GM21515 (cell line): ENCODE measurements around the gene TKT.
A peak's percentile ranks its signal among the peaks of the same experiment; 100 is the strongest.
"Not testable (repeated sequence)": the region's sequence is repeated elsewhere in the genome, so short reads cannot be mapped to it uniquely, and the experiment has no call there.

Source experiments
- ATAC-seq: cut with Tn5 transposase; IDR thresholded peaks from one replicate; pipeline ENCODE4 v1.9.1; 2021; ENCODE audit not compliant: unreplicated experiment

Gene TKT, protein sequence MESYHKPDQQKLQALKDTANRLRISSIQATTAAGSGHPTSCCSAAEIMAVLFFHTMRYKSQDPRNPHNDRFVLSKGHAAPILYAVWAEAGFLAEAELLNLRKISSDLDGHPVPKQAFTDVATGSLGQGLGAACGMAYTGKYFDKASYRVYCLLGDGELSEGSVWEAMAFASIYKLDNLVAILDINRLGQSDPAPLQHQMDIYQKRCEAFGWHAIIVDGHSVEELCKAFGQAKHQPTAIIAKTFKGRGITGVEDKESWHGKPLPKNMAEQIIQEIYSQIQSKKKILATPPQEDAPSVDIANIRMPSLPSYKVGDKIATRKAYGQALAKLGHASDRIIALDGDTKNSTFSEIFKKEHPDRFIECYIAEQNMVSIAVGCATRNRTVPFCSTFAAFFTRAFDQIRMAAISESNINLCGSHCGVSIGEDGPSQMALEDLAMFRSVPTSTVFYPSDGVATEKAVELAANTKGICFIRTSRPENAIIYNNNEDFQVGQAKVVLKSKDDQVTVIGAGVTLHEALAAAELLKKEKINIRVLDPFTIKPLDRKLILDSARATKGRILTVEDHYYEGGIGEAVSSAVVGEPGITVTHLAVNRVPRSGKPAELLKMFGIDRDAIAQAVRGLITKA

DNA sequence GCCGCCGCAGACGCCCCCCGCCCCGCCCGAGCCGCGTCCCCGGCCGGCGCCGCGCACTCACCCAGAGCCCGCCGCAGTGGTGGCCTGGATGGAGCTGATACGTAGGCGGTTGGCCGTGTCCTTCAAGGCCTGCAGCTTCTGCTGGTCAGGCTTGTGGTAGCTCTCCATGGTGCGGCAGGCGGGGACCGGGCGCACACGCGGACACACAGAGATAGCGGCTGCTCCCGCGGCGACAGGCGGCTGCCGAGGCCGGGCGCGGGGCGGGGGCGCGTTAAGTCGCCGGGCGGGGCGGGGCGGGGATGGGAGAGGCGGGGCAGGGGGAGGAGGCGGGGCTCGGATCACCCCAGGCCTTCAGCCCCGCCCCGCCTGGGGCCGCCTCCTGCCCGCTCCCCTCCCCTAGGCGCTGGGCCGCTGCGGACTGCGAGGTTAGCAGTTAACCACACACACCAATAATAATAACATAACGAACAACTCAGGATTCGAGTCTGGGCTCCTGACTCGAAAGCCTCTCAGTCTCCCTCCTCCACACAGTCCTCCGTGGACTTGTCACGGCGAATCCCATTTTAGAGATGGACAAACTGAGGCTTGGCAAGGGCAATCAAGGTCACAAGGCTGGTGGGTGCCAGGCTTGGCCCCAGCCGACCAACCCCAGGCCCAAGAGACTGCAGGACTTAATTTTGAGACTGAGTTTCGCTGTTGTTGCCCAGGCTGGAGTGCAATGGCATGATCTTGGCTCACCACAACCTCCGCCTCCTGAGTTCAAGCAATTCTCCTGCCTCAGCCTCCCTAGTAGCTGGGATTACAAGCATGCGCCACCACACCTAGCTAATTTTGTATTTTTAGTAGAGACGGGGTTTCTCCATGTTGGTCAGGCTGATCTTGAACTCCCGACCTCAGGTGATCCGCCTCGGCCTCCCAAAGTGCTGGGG is at the start of gene TKT:
Gene TKT (minus strand): TSS at position 248 of the 929 bp plus-strand sequence. CDS start 80 bp downstream, at position 168.
- peak; percentile 41 for ATAC-seq

DNA sequence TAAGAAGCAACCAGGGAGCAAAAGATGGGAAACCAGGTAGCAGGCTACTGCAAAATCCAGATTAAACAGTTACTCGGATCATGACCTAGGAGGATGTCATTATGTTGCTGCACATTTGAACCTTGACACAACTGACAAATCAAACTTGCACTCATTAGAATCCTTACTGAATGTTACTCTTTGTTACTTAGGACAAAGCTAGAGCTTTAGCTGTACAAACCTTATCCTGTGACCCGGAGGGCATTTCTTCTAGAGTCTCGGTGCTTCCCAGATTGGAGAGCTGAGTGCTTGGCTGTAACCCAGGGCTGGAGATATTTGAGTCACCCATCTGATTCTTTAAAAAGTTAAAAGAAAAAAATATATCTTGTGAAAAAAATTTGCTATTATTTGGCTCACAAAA is 48.1 kb upstream of the TKT start:
- no peak for ATAC-seq

DNA sequence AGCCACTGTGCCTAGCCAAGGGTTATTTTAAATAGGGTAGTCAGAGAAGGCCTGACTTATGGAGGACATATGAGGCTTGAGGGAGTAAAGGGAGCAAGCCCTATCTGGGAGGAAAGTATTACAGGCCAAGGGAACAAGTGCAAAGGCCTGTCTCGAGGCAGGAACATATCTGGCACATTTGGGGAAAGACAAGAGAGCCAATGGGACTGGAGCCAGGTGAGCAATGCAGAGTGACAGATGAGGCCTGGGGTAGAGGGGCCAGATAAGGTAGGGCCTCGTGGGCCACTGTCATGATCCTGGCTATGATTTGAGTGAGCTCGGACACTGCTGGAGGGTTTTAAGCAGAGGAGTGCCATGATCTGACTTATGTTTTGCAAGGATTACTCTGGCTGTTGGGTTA is 47.7 kb upstream of the TKT start:
- ATAC-seq = no peak

DNA sequence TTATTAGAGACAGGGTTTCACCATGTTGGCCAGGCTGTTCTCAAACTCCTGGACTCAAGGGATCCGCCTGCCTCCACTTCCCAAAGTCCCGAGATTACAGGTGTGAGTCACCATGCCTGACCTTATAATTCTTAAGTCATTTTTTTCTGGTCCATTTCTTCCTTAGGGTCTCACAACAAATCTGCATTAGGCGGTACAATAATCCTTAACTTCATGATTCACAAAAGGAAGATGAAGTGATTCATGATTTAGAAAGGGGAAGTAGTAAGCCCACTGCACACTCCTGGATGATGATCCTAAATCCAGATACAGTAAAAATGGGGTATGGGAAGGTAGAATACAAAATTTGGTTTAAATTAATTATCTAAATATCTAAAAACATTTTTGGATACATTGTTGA is 45.0 kb upstream of the TKT start:
- no peak for ATAC-seq

DNA sequence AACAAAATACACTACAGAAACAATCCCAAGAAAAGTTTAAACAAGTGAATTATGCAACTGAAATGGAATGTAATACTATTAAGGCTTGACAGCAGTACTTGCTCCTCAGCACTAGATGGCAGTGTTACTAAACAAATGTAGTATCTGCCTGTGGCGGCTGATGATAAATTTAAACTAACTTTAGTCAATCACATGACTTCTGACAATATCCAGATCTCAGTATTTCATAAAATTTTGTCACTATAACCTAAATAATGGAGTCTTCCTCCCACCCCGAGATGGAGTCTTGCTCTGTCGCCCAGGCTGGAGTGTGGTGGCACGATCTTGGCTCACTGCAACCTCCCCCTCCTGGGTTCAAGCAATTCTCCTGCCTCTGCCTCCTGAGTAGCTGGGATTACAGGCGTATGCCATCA is 43.8 kb upstream of the TKT start:
- ATAC-seq = not testable (repeated sequence)

DNA sequence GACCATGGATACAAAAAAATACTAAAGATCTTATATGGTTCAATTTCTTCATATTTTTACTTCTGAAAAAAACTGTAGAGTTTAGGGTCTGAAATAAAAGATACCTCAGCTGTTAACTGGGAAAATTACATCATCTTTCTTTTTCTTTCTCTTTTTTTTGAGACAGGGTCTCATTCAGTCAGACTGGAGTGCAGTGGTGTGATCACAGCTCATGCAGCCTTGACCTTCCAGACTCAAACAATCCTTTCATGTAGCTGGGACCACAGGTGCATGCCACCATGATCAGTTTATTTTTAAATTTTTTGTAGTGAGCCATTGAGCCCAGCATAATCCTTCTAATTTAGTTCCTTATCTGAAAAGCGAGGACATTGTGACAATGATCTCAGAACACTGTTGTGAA is 39.6 kb upstream of the TKT start:
- ATAC-seq = no peak

DNA sequence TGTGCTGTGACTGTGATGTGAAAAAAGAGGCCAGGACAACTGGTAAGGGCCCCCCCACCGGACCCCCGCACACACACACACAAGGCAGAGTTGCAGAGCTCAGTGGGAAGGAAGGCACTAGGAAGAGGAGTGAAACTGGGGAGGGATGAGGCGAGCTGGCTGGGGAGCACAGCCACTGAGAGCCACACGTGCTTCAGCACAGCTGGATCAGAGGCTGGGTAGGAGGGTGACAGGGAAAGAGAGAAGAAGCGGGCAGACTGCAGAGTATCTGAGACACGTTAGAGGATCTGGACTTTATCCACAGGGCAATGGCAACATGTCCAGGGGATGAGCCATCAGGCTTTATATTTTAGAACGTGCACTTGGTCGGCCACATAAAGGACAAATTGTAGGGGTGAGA is 38.0 kb upstream of the TKT start:
- no peak for ATAC-seq

DNA sequence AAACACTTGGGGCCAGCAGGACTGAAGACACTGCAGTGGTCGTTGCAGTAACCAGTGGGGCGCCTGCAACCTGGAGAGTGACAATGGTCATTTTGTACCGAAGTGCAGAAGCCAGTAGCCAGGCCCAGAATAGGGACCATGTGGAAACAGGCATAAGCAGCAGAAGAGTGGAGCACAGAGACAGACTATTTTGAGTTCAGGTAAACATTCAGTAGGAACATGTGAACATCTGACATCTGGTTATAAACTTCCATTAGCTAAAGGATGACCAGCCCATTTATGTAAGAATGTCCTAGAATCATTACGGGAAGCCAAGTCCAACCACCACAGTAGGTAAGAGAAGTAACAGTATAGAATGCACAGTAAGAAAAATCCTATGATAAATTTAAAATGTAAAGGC is 32.4 kb upstream of the TKT start:
- ATAC-seq = no peak

DNA sequence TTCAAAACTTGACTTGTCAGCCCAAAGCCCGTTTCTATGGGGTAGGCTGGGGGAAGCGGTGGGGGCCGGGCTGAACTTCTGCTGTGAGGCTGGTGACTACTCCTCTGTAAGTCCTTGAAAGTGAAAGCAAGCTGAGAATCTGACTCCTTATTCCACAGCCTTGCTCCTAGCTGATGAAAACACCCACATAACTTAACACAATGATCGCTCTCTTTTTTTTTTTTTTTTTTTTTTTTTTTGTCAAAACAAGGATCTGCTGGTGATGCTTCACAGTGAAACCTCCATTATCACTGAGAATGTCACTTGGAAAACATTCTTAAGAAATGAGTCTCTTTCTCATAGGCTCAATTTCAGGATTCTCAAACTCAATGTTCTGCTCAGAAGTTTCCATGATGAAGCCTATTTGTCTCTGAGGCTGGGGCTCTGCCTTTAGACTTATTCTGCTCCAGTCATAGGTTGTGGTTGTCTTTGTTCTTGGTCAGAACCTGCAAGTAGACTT is 31.4 kb upstream of the TKT start:
- no peak for ATAC-seq

DNA sequence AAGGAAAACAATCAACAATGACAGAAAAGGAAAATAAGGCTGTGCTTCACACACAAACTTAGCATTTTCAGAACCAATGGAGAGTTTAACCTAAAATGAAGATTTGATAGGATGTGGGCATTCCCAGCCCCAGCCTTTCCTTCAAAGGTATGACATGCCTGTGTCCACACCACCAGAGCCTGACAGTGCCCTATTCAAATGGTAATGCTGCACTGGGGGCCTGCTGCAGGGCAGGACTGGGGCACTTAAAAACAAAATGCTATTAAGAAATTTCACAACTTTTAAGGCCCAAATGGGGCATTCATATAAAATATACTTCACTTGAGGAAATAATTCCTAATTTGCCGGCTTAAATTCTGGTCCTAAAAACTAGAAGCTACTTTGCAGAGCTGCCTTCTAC is 30.9 kb upstream of the TKT start:
- no peak for ATAC-seq

DNA sequence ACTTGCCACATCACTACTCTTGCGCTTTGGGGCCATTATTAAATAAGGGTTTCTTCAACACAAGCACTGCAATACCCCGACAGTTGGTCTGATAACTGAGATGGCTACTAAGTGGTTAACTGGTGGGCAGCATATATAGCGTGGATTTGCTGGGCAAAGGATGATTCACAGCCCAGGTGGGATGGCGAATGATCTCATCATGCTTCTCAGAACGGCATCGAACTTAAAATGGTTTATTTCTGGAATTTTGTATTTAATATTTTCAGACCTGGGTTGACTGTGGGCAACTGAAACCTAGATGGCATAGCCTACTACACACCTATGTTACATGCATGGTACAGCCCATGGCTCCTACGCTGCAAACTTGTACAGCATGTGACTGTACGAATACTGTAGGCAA is 26.8 kb upstream of the TKT start:
- ATAC-seq = no peak

DNA sequence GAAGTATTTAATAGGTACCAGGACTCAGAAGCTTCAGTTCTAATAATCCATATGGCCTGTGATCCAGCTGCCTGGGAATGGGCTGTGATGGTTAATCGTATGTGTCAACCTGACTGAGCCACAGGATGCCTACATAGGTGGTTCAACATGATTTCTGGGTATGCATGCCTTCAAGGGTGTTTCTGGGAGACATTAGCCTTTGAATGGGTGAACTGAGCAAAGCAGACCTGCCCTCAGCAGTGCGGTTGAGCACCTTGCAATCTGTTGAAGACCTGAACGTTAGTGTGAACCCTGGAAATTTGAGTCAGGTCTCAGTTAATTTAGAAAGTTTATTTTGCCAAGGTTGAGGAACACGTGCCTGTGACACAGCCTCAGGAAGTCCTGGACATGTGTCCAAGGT is 22.8 kb upstream of the TKT start:
- ATAC-seq = no peak

DNA sequence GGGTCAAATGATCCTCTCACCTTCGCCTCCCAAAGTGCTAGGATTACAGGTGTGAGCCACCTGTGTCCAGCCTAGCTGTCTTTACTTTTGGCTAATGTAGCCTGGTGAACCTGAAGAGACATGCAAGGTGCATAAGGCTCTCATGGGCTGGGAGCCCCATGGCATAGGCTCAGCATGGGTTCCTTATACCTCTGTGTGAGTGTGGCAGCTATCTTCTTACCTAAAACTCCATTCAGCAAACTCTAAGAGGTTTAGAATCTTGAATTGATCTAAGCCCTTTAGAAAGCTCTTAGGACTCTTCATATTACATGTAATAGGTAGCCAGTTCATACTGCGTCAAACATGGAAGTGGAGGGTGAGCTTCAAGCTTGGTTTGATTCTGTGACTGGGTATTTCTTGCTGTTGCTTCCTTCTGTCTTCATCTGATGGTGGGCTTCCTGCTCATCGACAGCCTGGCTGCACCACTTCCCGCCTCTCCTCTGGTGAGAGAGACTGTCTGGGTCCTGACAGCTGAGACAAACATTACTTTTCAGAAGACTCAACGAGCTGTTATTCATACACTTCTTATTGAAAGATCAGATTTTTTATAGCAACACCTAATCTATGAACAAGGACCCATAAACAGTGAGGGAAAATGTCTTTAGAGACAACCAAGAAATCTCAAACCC is 19.2 kb upstream of the TKT start:
- no peak for ATAC-seq

DNA sequence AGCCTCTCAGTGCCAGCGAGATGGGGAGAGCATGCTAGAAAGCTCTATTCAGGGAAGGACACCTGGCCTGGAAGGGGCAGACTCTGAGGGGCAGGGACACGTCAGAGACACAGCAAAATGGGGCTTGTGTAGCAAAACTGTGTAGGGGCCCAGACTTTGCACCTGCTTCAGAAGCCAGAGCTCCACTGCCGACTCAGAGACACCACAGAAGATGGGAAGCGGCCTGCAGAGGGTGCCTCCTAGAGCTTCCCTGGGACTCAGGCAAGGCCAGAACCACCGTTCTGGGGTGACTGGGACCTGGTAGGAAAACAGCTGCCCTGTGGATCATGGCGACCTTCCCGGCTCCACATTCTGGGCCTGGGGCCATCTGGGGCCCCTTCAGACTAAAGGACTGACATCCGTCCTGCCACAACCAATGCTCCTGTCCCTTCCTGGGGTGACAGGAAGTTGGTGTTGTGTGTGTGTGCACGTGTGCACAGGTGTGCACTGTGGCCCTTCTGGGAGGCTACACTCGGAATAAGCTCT is 17.4 kb upstream of the TKT start:
- no peak for ATAC-seq

DNA sequence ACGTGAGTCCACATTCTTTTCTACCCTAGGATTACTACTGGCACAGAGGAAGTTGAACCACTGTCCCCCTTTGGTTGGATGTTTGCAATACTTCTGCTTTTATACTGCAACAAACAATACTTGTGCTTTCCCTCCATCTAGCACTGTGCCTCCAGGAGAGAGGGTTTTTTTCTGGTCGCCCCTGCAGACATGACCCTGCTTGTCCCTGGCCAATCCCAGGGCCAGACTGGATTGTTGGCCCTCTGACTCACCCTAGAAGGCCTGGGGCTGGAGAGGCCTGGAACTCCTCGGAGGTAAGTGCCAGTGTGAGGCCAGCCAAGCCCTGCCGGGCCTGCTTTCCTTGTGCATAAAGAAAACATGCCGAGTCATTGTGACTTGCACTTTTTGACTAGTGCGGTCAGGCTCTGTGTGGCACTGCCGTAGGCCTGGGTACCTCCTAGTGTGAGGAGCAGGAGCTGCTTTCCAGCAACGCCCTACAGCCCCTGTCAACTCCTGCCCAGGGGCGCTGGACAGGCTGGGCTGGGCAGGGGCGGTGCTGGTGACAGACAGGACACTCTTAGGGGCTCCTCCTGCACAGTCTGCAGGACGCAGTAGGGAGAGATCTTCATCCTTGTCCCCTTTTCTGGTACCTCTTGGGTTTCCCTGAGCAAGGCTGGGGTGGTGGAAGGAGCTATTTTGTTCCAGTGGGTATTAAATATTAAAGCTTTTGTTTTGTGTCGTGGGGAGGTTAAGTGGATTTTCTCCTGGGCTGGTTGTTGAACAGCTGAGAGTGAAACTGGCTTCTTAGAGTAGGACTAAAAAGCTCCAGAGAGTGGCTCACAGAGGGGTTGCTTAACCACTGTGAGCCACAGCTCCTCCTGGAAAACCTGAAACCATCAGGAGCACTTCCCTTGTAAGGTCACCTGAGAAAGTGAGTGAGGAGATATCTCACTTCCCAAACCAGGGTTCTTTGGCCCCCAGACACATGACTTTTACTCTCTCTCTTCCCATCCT is 14.4 kb upstream of the TKT start:
- no peak for ATAC-seq

DNA sequence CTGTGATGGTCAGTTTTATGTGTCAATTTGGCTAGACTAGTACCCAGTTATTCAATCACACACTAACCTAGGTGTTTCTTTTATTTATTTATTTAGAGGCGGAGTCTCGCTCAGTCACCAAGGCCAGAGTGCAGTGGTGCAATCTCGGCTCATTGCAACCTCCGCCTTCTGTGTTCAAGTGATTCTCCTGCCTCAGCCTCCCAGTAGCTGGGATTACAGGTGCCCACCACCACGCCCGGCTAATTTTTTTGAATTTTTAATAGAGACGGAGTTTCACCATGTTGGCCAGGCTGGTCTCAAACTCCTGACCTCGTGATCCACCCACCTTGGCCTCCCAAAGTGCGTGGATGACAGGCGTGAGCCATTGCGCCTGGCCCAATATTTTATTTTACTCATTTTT is 13.4 kb upstream of the TKT start:
- not testable (repeated sequence) for ATAC-seq

DNA sequence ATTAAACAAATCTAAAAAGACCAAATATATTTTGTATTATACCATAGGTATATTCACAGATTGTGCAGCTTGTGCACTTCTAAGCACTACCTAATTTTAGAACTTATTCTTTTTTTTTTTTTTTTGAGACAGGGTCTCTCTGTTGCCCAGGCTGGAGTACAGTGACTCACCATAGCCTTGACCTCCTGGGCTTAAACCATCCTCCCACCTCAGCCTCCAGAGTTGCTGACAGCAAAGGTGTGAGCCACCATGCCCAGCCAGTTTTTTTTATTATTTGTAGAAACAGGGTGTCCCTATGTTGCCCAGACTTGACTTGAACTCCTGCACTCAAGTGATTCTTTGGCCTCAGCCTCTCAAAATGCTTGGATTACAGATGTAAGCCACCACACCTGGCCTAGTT is 11.9 kb upstream of the TKT start:
- no peak for ATAC-seq

DNA sequence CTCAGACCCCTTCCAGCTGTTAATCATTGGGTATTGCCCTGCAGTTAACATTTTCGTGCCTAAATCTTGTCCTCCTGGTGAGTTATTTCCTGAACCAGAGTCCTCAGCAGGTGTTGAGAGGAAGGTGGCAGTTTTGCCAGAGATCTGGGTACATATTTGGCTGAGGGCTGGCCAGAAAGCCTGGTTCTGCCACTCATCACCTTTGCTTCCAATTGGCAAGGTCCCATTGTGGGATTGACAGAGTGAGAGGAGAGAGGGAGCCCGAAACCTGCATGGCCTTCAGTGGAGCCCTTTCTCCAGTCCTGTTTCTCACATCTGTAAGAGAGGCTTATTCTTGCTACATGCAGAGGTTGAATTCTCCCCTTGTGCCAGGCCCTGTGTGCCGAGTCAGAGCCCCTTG is 8.9 kb upstream of the TKT start:
- no peak for ATAC-seq

DNA sequence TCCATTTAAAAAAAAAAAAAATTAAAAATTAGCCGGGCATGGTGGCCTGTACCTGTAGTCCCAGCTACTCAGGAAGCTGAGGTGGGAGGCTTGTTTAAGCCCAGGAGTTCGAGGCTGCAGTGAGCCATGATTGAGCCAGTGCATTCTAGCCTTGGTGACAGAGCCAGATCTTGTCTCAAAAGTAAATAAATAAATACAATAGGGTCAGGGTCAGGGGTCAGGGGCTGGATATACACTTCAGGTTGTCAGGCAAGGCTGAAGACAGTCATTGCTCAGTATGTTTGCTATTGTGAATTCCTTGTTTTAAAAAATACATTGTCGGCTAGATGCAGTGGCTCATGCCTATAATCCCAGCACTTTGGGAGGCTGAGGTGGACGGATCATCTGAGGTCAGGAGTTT is 8.1 kb upstream of the TKT start:
- ATAC-seq = no peak

DNA sequence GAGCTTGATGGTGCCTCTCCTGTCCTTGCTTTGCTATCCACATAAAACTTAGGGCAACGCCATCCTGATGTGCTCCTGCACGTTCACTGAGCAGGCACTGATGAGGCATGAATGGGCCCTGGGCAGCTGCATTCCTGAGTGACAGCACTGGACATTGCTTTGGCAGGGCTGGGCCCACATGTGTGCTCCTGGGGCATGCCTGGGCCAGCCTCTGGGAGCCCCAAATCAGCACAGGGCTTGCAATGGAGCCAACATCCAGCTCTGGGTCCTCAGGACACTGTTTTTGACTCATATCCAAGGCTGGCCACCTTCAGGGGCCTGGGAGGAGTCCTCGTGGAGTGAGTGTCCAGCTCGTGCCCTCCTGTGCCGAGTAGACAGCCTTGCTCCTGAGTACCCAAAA is 5.9 kb upstream of the TKT start:
- ATAC-seq = no peak
